ENCODE data around the gene TRAP1.
A peak's percentile ranks its signal among the peaks of the same experiment; 100 is the strongest.
"Not testable (repeated sequence)": the region's sequence is repeated elsewhere in the genome, so short reads cannot be mapped to it uniquely, and the experiment has no call there.

The TRAP1 gene

DNA sequence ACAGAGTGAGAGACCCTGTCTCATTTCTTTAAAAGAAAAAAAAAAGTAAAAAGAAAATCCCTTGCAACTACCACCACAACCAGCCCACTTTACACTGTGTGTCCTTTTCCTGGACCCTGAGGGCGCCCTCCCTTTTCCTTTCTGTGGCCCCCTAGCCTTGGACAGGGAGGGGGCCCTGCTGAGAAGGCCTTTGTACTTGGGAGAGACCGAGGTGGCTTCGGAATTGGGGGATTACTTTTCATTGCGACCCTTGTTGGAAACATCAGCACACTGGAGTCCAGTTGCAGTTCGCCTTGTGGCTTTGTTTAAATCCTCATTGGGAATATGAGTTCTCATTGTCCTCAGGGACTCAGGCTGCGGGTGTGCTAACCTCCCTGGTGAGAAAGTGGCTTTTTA is 72.2 kb downstream of the TRAP1 start:
- DNase-seq: no peak

DNA sequence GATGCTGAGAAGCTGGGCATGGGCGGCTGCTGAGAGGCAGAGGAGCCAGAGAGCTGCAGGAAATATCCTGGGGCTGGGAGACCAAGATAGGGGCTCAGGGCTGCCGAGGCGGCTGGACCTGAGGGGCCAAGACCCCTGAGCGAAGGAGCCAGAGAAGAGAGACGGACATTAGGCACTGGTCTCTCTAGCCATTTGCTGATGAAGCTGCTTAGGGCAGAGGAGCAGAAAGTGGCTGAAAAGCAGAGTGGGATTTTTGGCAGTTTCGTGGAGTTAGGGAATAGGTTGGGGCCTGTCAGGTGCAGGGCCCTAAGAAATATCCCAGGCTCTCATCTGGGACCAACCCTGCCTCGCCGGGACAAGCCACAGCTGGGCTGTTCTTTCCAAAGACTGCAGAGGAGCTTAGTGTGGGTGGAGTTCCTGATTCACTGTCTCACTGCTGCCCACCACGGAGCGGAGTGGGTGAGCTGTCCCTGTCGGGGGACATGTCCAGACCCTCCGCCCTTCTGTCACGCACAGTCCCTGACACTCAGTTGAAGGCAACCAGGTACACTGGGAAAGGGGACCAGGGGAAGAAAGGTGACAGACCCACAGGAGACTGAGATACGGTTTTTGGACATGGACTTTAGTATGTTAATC is 74.1 kb downstream of the TRAP1 start:
- no peak for DNase-seq

DNA sequence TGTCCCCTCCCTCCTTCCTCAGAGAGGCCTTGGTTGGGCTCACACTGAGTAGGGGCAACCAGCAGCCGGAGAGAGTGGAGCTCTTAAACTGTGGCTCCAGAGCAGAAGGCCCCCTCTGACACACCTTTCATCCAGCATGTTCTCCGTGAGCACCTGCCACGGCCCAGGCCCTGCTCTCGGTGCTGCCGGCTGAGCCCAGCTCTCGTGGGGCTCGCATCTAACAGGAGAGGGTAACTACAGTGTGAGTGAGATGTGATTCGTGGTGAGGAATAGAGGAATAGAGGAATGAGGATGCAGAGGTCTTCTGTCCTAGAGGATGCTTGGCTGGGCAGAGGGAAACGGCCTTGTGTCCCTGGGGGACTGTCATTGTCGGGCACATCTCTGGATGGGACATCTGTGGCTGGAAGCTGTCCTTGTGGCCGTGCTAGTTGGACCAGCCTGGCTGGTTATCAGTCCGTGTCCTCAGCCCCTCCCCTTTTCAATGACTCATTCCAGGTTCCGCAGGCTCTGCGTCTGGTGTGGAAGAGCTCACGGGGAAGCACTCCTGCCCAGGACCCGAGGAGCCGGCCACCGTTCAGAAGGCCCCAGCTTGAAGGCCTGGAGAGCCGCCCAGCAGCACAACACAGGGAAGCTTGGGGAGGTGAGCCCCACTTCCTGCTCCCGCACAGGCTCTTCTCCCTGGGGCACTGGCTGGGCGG is 74.8 kb downstream of the TRAP1 start:
- no peak for DNase-seq

DNA sequence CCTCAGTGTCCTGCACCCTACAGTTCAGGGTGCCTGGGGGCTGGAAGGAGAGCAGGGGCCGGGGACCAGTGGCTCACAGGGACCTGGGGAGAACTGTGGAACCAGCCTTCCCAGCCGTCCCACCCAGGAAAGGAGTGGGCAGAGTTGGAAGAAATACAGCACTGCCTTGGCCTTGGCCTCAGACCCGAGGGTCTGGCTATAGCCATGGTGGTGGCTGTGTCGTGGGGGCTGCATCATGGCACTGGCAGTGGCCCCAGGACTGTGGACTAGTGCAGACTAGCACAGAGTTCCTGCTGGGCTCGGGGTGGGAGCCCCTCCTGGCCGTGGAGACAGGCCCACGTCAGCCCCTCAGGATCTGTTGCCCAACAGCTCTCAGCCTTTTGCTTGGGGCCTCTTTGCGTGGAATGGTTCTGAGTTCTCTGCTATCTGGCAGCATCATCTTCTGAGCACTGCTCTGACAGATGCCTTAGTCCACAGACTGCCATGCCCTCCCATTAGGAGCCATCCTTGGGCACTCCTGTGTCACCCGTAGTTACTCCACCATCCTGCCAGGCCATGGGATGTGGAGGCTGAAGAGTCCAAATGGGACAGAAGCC is 75.4 kb downstream of the TRAP1 start:
- DNase-seq: no peak

DNA sequence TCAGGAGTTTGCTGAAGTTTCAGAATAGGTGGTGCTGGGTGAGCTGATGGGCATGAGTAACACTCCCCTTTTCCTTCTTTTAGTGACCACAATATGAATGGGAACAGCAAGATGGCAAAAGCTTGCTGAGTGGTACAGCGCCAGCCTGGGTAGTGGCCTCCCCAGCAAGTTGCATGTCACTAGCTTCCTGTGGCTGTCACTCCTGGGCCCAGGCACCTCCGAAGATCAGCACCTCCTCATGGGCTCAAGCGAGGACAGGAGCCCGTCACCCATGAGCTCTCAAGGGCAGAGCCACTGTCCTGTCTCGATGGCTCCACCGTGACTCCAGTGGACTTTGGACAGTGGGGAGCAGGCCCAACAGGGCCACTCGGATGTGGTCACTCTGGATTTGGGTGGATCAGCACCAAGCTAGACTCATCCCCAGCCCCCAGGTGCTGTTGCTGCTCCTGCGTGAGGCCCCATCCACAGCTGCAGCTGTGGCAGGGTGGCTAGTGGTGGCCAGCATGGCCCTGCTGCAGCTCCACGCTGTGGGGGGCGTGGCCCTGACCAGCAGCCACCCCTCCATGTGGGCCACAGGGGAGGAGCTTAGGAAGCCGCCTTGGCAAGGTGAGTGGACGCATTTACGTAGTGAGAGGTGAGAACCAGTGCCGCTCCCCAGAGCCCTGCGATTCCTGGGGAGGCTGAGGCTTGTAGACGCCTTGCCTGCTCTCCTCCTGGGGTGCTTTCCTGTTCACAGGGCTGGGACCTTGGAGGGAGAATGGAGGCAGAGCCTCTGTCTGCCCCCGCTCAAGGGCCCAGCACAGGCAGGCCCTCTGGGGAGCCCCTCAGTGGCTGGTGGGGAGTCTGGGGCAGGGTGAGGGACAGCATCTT is 76.5 kb downstream of the TRAP1 start:
- DNase-seq: no peak

DNA sequence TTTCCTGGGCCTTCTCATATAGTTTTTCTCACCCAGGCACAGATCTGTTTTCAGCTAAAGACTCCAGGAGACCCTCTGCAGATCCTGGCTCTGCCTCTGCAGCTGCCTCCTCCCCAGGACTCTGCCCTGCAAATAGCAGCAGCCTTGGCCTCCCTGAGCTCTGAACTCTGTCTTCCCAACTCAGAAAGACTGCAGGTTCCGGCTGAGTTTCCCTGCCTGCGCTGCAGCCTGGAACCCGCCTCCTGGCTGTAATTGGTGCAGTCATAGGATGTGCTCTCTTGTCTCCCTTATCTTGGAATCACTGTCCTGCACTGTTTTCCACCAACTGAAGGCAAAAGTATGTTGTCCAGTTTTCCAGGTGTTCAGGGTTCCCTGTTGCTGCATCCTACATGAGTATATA is 77.1 kb downstream of the TRAP1 start:
- DNase-seq: no peak

DNA sequence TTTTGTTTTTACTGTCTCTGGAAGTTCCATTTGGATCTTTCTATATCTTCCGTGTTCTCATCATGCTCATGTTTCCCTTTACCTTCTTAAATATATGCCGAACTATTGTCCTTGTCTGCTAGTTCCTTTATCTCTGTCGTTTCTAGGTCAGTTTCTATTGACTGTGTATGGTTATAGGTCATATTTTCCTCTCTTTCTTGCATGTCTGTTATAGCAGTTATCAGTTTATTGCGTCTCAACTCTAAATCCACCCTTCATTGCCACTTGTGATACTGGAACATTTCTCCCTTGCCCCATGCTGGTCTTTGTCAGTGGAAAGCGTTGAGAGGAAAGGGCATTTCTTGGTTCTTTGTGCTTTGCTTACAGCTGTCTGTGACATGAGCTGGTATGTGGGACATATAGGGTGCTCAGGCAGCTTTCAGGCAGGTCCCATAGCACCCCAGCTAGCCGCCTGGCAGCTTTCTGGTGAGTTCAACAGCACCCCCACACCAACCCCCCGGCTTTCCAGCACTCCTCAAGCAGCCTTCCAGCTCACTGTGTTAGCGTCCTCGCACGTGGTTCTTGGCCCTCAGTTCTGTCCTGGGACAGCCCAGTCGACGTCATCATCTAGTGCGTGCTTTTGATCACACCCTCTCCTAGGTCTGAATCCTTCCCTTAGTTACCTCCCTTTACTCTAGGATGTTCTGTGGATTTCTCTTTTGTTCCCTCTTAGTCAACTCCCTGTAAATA is 78.2 kb downstream of the TRAP1 start:
- DNase-seq: no peak

DNA sequence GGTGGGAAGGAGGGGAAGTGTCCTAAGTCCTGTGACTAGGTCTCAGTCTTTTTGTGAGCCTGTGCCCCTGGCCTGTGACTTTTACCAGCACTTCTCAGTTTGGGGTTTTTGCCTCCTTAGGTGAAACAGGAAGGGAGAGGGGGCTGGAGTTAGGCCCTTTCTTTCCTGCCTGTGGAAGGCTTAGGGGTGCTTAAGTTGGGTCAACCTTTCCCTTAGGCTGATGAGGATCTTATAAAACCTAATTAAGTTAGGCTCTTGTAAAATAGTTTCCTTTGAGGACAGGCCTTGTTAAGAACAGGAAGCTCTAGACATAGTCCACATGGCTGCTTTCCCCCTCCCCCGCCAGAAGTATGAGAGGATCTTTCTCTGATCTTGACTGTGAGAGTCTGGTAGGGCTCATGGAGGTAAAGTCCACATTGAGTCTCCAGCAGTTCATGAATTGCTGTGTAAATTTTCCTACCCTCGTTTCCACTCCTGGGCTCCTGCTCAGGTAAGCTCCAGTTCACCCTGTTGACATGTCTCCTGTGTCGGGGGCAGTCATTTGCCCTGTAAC is 79.9 kb downstream of the TRAP1 start:
- no peak for DNase-seq

DNA sequence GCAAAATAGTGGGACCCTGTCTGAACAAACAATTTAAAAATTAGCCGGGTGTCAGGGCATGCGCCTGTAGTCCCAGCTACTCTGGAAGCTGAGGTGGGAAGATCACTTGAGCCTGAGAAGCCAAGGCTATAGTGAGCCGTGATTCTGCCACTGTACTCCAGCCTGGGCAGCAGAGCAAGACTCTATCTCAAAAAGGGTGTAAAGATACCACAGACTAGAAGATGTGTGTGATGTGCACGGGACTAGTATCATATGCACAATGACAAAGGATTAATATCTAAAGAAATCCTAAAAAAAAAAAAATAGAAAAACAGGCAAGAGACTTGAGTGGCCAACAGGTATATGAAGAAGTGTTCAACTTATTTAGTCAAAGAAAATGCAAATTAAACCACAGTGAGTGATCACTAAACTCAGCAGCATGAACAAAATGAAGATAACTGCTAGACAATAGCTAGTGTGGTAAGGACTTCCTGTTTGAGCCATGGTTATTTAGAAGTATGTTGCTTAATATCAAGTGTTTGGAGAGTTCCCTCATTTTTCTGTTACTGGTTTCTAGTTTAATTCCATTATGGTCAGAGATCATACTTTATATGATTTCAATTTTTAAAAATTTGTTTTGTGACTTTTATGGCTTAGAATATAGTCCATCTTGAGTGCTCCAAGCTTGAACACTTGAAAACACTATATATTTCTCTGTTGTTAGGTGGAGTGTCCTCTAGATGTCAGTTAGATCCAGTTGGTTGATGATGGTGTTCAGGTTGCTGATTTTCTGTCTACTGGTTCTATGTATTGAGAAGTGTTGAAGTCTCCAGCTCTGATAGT is 91.2 kb downstream of the TRAP1 start:
- no peak for DNase-seq

DNA sequence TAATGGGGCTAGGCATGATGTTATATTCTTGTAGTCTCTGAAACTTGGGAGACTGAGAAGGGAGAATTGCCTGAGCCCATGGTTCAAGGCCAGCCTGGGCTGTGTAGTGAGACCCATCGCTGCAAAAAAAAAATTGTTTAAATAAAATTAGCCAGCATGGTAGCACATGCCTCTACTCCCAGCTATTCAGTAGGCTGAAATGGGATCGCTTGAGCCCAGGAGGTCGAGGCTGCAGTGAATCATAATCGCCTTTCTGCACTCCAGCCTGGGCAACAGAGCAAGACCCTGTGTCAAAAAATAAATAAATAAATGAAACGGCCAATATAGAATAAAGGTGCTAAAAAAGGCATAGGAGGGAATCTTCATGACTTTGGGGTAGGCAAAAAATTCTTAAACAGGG is 92.0 kb downstream of the TRAP1 start:
- DNase-seq: no peak

DNA sequence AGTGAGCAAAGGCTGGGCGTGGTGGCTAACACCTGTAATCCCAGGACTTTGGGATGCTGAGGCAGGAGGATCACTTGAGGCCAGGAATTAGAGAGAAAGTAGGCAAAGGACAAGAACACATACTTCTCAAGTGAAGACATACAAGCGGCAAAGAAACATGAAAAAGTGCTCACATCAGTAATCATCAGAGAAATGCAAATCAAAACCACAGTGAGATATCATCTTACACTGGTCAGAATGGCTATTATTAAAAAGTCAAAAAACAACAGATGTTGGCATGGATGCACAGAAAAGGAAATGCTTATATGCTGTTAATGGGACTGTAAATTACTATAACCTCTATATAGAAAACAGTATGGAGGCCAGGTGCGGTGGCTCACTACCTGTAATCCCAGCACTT is 93.7 kb downstream of the TRAP1 start:
- no peak for DNase-seq

DNA sequence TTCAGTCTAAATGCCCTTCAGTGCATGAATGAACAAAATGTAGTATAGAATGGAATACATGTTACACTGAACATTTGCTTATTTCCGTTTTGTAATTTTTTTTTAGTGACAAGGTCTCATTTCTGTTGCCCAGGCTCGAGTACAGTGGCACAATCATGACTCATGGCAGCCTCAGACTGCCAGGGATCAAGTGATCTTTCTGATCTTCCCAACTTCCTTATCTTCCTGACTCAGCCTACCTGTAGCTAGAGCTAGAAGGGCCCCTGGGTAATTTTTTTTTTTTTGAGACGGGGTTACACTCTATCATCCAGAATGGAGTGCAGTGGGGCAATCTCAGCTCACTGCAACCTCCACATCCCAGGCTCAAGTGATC is 98.6 kb downstream of the TRAP1 start:
- no peak for DNase-seq

DNA sequence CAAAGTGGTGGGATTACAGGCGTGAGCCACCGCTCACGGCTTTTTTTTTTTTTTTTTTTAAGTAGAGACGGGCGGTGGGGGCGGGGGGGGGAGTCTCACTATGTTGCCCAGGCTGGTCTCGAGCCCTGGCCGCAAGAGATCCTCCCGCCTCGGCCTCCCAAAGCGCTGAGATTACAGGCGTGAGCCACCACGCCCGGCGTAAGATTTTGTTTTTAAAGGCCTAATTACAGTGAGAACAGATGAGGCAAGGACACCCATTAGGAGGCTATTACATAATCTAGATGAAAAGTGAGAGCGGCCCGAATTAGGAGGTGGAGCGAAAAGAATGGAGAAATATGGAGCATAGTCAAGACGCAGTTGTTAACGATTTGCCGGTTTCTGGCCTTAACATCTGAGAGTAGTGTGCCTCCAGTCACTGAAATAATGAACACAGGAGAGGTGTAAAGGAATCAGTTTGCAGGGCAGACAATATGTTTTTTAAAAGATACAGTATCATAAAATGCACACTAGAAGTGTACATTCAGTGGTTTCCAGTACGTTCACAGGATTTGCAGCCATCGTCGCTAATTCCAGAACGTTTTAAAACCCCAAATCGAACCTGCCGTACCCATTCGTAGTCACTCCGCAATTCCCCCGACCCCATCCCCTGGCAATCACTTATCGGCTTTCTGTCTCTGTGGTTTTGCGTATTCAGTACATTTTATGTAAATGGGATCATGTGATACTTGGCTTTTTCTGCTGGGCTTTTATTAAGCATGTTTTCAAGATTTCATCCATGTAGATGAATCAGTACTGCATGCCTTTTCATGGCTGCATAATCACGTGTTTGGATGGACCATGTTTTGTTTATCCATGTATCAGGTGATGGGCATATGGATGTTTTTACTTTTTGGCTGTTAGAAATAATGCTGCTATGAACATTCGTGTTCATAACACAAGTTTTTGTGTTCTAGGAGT is 104.5 kb downstream of the TRAP1 start:
- no peak for DNase-seq

DNA sequence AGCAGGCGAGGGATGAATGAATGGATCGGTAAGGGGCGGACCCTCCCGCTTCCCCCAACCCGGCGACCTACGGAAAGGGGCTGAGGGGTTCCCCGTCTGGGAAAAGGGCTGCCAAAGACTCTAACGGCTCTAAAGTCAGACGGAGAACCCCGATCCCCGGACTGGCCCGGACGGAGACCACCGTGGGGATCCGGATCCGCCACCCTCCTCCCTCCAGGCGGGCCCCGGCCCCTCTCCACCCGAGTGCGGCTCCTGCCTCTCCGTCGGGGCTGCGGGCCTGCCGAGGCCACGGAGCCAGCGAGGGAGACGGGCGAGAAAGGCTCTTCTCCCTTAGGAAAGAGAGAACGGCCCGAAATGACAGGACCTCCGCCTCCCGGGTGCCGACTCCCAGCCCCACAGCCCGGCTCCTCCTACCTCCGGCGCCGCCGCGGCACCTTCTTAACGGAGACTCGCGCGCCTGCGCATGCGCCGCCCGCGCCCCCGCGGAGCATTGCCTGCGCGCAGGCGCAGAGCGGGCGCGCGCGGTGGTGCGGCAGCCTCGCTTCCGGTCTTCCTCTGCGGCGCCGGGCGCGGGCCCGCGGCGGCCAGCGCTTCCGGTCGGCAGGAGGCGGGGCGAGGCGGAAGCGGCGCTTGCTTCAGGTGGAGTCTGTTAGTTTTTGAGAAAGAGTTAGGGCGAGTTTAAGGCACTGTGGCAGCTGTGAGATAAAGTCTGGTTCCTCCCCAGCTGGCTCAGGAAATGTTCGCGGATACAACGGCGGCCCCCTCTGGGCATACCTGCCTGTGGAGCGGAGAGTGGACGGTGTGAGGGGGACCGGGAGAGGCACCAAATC is 106.0 kb downstream of the TRAP1 start, which contains the start of gene SLX4:
Gene SLX4, minus strand, starts transcription at position 461 of the 830 bp plus-strand sequence. CDS start 2,642 bp downstream, outside the sequence.
- DNase-seq: peak; percentile 80

DNA sequence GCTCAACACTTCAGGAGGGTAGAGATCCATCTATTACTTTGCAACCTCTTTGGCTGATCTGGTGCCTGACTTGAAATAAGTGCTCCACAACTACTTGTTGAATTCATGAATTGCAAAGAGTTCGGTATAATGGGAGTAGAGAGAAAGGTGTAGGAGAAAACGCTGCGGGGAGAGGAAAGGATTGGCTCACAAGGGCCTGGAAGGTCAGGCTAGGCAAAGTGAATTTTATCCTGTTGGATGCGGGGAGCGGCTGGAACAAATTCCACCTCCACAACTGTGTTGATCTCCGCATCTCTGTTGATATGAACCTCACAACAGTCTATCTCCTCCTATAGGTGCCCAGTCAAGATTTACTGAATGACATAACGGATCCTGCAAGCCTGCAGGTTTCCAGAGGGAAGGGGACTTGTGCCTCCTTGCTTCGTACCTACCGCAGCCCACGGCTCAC is 106.6 kb downstream of the TRAP1 start:
- no peak for DNase-seq

DNA sequence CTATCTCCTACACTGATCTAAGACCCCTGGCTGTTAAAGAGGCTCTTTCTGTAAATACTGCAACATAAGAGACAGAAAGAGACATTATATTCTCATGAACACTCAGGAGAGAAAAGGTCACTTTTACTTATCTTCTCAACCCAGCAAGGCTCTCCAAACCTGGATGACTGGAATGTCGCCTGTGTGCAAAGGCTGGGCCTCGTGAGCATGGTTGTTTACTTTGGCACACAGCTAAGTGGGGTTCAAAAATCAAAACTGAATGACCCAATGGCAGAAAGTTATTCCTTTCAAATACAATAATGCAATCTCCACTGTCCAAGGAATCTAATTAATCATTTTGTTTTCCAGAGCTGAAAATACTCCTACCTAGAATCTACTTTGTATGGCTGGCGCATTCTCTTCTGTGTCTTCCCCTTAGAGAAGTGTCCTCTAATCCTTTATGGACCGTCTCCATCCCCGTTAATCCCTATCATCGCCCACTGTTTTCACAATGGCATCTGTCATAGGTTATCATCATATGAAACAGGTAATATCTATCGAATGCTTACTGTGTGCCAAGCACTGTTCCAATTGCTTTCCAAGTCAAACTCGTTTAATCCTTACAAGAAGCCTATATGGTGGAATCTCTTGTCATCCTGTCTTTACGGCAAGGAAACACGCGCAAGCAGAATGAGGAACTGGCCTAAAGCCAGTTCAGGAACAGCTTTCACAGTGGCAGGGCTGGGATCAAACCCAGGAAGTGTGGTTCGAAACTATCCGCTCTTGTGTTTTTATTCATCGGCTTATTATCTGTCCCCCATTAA is 107.2 kb downstream of the TRAP1 start:
- no peak for DNase-seq

DNA sequence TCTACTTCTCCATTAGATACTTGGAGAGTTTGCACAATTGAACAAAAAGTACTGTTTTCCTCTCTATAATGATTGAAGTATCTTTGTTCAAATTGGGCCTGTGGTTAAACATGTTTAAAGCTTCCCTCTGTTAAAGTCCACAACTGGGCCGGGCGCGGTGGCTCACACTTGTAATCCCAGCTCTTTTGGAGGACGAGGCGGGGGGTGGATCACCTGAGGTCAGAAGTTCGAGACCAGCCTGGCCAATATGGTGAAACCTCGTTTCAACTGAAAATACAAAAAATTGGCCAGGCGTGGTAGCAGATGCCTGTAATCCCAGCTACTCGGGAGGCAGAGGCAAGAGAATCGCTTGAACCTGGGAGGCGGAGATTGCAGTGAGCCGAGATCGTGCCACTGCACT is 108.3 kb downstream of the TRAP1 start:
- DNase-seq: not testable (repeated sequence)

DNA sequence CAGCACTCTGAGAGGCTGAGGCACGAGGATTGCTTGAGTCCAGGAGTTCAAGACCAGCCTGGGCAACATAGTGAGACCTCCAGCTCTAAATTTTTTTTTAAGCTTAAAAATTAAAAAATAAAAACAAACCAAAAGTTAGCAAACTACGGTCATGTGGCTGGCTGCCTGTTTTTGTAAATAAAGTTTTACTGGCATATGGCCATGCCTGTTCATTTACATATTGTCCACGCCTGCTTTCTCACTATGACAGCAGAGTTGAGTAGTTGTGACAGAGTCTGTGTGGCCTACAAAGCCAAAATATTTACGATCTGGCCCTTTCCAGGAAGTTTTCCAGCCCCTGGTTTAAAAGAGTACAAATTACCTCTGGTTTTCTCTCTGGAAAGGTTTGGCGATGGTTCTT is 109.3 kb downstream of the TRAP1 start:
- DNase-seq: no peak
